NCI-H82 treated with DMSO at 0.1 percent for 48 hours (cell line): ENCODE results near the gene SLC25A30.
"Not testable (repeated sequence)": the region's sequence is repeated elsewhere in the genome, so short reads cannot be mapped to it uniquely, and the experiment has no call there.

Source experiments
- DNase-seq: peaks from one replicate; lab custom pipeline; 2025; ENCODE audit not compliant: unreplicated experiment; lab: John Stamatoyannopoulos, UW

Gene SLC25A30

DNA sequence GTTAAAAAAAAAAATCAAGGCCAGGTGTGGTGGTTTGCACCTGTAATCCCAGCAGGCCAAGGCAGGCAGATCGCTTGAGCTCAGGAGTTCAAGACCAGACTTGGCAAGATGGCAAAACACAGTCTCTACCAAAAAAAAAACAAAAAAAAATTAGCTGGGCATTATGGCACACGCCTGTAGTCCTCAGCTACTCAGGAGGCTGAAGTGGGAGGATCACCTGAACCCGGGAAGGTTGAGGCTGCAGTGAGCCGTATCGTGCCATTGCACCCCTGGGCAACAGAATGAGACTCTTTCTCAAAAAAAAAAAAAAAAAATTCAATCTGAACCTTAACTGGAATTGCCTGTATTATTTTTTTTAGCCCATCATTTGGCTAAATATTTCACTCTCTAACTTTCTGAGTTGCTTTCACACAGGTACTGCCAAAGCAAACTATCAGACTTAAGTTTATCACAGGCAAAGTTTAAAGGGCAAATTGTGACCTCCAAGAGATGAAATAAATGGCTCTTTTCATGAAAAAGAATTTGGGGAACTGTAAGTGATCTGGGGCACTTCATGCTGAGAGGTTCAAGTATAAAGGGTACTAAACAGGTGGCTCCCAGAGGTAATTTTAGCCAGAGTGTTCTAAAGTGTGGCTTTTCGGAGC, 14.7 kb upstream of the SLC25A30 start:
- DNase-seq = no peak

DNA sequence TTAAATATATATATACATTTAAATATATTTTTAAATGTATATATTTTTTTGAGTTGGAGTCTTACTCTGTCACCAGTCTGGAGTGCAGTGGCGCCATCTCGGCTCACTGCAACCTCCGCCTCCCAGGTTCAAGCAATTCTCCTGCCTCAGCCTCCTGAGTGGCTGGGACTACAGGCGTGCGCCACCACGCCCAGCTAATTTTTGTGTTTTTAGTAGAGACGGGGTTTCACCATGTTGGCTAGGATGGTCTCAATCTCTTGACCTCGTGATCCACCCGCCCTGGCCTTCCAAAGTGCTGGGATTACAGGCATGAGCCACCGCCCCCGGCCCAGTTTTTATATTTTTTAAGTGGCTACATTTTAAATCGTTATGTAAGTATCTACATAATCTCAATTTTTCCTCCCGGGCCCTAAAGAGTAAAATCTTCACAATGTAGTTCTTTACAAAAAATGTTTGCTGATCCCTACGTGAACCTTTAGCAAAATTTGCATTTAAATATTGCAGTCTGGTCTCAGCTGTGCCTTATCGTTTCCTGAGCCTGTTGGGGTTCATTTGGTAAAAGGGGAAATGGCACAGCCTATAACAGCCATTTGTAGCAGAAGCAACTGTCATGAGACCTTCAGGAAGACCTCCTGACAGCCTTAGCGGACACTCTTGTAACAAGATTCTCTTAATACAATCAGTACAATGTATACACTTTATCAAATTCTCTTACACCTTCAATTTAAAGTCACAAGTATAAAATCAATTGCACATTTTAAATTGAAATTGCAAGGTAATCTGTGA, 8.1 kb upstream of the SLC25A30 start:
- DNase-seq = peak; percentile 61

- no peak for DNase-seq
These were observed 4.6 kb upstream of the SLC25A30 start for GRCh38 chr13:45422731-45423292.

DNA sequence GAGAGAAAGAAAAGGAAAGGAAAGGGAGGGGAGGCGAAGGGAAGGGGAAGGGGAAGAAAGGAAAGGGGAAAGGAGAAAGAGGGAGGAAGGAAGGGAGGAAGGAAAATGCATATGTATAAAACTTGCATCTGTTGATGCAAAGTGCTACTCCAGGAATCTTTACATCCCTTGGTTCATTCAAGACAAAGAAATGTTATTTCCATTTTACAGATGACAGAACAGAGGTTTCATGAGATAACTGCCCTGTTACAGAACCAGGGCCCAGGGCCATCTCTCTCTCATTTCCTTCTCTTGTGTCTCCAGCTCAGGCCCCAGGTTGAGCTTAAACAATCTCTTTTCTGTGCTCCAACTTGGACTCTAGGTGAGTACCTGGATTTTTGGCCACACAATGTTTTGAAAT, 1.8 kb upstream of the SLC25A30 start:
- DNase-seq = no peak

GRCh38 chr13:45419389-45419788, 1.2 kb upstream of the SLC25A30 start:
- DNase-seq = not testable (repeated sequence)

GRCh38 chr13:45416516-45417128, 1.6 kb downstream of the SLC25A30 start:
- no peak for DNase-seq

GRCh38 chr13:45415112-45415511, 3.1 kb downstream of the SLC25A30 start:
- no peak for DNase-seq

DNA sequence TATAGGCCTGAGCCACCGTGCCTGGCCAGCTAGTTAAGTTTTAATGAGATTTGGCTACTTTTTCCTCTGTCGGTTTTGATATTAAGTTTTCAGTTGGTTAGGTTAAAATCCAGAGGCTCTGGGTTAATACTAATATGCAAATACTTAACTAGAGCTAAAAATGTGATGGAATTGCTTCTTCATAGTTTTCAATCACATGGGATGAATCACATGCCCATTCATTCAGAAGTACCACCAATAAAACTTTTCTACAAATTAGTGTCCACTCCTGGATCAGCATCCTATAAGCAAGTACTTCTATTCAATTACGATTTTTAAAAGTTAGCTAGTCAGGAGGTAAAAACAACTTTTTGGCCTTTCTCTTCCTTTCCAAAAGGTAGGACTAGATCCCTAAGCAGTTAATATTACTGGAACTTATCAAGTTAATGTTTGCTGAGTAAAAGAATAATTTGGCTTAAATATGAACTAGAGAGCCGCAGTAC, 4.3 kb downstream of the SLC25A30 start:
- no peak for DNase-seq

- DNase-seq = no peak
These were observed 5.7 kb downstream of the SLC25A30 start for GRCh38 chr13:45412274-45413049.

GRCh38 chr13:45411631-45412030, 6.5 kb downstream of the SLC25A30 start:
- no peak for DNase-seq

DNA sequence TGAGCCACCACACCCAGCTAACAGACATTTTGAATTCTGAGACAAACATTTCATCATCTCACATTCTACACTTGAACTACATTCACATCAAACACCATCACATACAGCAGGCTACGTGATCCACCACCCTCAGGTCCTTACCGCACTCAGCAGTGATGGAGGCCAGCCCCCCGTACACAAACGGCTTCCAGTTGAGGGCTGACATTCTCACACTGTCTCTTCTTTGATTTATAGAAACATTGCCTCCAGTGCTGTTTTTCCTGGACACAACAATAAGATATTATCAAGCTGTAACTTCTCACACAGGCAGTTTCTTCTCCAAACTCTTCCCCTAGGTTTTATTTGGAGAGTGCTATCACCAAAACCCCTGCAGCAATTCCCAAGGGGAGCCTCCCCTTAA, 7.0 kb downstream of the SLC25A30 start:
- DNase-seq = no peak

DNA sequence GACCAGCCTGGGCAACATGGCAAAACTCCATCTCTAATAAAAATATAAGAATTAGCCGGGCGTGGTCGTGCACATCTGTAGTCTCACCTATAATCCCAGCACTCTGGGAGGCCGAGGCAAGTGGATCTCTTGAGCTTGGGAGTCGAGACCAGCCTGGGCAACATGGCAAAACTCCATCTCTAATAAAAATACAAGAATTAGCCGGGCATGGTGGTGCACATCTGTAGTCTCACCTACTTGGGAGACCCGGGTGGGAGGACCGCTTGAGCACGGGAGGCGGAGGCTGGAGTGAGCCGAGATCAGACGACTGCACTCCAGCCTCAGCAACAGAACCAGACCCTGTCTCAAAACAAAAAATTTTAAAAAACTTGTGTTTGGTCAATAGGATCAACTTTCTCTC, 7.7 kb downstream of the SLC25A30 start:
- DNase-seq = no peak

DNA sequence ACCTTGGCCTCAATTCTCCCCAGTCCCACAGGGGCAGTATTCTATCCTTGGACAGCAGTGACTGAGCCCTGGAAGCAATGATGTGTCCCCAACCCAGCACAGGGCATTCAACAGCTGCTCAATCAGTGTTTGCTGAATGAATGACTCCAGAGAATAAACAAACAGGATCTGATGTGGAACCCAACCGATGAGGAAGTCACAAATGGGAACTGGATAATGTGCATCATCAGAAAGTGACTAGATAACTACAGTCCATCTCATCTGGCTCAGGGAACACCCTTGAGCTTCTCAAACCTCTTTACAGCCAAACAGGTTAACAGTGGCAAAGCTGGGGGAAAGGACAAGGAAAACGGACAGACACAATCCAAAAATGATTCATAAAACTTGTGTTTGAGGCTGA, 8.2 kb downstream of the SLC25A30 start:
- no peak for DNase-seq

- no peak for DNase-seq
These were observed 11.8 kb downstream of the SLC25A30 start for GRCh38 chr13:45406421-45406820.

DNA sequence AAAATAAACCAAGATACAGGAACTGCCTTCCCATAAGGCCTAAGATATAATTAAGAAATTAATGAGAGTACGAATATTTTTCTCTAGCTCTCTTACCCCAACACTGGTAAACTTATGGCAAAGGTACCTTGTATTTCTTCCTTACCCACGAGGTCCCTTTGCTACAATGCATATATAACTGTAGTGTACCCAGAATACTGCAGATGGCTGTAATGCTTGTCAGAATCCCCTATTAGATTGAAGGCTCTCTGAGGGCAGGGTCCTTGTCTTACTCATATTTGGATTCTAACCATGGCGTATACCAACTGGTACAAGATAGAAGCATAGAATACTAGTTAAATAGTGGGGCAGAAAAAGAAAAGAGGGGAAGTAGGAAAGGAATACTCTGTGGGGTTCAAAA, 15.1 kb downstream of the SLC25A30 start:
- no peak for DNase-seq

DNA sequence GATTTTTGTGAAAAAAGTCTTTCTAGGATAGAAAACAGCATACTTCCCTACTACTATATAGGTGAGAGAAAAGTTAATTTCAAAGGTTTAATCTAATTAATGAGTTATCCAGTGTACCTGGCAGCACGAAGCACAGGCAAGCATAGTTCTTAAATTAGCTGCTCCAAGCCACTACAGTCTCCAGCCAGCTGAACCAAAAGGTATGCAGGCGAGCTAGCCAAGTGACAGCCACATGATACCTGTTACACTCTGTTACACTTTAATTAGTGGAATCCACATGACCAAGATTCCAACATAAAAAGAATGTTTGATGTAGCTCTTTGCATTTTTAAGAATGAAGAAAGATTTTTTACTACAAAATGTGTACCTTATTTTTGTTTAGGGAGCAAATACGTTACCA, 15.5 kb downstream of the SLC25A30 start:
- DNase-seq = no peak

DNA sequence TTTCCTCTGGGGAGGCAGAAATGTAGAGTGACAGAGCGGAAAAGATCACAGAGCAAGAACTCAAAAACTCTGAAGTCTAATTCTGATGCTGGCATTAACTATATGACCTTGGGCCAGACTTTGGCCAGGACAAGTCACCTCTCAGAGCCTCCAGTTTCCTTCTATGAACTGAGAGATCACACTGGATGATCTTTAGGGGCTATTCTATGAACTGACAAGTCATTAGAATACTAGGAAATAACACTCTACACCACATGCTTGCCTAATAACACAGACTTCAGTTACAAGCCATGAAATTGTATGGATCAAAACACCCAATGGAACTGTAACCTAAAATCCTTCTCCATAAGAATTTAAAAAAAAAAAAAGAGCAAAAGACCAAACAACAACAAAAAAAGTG, 16.9 kb downstream of the SLC25A30 start:
- no peak for DNase-seq

- no peak for DNase-seq
These were observed 19.3 kb downstream of the SLC25A30 start for GRCh38 chr13:45398877-45399276.

- DNase-seq = no peak
These were observed 21.6 kb downstream of the SLC25A30 start for GRCh38 chr13:45396533-45397095.

GRCh38 chr13:45393941-45394570, 24.1 kb downstream of the SLC25A30 start:
- peak; percentile 22 for DNase-seq
